Progenitor cell of endocrine pancreas (in vitro differentiated cells): ENCODE data around the gene DENND4B. TPM values are rescaled to one million over a fixed set of nuclear protein-coding genes. Genes with fewer than 3 reads are reported as not detected.
A peak's percentile ranks its signal among the peaks of the same experiment; 100 is the strongest.

ENCODE experiments used
- DNase-seq: peaks from one replicate; pipeline ENCODE4 v3.0.0; 2021; ENCODE audit warnings: low spot score; ENCODE audit not compliant: unreplicated experiment
- H3K27ac Mint-ChIP-seq: 2 replicates; pipeline ENCODE4 v1.8.0; 2021; ENCODE audit warnings: mild to moderate bottlenecking, moderate library complexity, mixed read lengths
- H3K27me3 Mint-ChIP-seq: 2 replicates; pipeline ENCODE4 v1.8.0; 2021; ENCODE audit warnings: mixed read lengths
- H3K36me3 Mint-ChIP-seq: 2 replicates; pipeline ENCODE4 v1.8.0; 2022; ENCODE audit warnings: mixed read lengths; ENCODE audit not compliant: insufficient read depth
- H3K4me1 Mint-ChIP-seq: 2 replicates; pipeline ENCODE4 v1.8.0; 2021; ENCODE audit warnings: low read depth, mixed read lengths
- H3K4me3 Mint-ChIP-seq: 2 replicates; pipeline ENCODE4 v1.8.0; 2021; ENCODE audit warnings: low read depth, mild to moderate bottlenecking, moderate library complexity, mixed read lengths
- H3K9me3 Mint-ChIP-seq: 2 replicates; pipeline ENCODE4 v1.8.0; 2021; ENCODE audit warnings: low read depth, mixed read lengths
- total RNA-seq: library from RNA; stranded (reverse); gene quantifications from 2 replicates; pipeline ENCODE4 v1.2.1, GENCODE V29; 2021
- TF ChIP-seq, protein P1 (sequence below): fragments of 200-600 bp; sonication (generic); IDR thresholded peaks from one replicate; pipeline ENCODE4 v1.5.0; 2021; ENCODE audit warnings: antibody characterized with exemption, mild to moderate bottlenecking; ENCODE audit not compliant: unreplicated experiment

DENND4B gene
- total RNA-seq, 1 donor from 2014 or later = 93.4 TPM

DNA sequence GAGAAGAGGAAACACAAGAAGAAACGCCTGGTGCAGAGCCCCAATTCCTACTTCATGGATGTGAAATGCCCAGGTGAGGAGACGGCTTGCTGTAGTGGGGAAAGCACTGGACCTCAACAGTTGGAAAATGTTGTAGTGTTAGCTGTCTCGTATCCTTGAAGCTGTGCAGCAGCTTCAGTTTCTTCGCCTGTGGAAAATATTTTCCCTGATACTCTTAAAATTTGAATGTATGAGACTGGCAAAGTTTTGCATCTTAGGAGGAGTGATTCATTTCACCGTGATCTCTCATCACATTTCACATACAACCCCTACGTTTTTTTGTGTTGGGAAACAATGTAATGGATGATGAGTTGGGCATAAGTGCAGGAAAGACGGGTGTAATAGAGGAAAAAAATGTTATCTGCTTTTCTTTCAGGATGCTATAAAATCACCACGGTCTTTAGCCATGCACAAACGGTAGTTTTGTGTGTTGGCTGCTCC, 44.7 kb upstream of the DENND4B start:
- no peak for DNase-seq
- H3K27me3 Mint-ChIP-seq = no peaks in the 10 kb centered on the region
- peaks cover 4% of the 10 kb centered on the region for H3K9me3 Mint-ChIP-seq
- peak overlapping the region; percentile 99 for H3K27ac Mint-ChIP-seq
- TF ChIP-seq, protein P1, sequence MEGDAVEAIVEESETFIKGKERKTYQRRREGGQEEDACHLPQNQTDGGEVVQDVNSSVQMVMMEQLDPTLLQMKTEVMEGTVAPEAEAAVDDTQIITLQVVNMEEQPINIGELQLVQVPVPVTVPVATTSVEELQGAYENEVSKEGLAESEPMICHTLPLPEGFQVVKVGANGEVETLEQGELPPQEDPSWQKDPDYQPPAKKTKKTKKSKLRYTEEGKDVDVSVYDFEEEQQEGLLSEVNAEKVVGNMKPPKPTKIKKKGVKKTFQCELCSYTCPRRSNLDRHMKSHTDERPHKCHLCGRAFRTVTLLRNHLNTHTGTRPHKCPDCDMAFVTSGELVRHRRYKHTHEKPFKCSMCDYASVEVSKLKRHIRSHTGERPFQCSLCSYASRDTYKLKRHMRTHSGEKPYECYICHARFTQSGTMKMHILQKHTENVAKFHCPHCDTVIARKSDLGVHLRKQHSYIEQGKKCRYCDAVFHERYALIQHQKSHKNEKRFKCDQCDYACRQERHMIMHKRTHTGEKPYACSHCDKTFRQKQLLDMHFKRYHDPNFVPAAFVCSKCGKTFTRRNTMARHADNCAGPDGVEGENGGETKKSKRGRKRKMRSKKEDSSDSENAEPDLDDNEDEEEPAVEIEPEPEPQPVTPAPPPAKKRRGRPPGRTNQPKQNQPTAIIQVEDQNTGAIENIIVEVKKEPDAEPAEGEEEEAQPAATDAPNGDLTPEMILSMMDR = no peak
- H3K4me3 Mint-ChIP-seq = peak overlapping the region; percentile 96
- H3K36me3 Mint-ChIP-seq = peaks cover 27% of the 10 kb centered on the region
- H3K4me1 Mint-ChIP-seq = peaks cover 23% of the 10 kb centered on the region

DNA sequence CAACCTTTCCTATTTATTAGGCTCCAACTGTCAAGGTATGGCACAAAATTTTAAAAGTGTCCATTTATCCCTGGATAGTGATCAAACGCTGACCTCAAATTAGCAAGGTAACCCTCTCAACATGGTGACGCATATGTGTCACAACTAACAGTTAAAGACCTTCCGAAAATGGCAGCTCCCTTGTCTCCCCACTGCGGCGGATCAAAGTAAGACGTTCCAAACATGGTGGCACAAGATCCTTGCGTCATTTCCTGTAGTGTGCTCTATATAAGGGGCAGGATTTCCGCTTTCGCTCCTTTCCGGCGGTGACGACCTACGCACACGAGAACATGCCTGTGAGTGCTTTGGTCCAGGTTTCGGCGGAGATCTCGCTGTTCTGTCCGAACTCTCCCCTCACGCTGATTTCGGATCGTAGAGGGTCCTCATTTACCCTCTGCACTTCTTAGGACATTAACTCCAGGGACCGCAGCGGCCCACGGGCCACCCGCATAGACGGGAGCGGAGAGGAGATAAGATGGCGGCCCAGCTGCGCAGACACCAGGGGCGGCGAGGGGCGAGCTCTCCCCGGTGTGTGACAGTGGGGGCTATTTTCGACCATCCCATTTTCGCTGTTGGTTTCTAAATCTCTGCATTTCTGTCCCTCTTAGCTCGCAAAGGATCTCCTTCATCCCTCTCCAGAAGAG, 44.1 kb upstream of the DENND4B start, which contains the start of gene RPS27:
RPS27 (plus strand) TSS at position 295 of the 683 bp plus-strand sequence; CDS start at position 330, 35 bp downstream.
- peaks cover 26% of the 10 kb centered on the region for H3K4me1 Mint-ChIP-seq

DNA sequence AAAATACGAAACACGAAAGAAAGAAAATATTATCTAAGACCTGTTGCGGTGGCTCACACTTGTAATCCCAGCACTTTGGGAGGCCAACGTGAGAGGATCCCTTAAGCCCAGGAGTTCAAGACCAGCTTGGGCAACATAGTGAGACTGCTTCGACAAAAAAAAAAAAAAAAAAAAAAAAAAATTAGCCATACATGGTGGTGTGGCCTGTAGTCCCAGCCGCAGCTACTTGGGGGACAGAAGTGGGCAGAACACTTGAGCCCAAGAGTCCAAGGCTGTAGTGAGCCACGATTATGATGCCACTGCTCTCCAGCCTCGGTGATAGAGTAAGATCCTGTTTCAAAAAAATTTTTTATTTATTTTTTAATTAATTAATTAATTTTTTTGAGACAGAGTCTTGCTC, 41.1 kb upstream of the DENND4B start:
- Mint-ChIP-seq H3K27ac (peak overlapping the region; percentile 46), H3K4me3 (no peak overlapping the region), H3K27me3 (no peaks in the 10 kb centered on the region), H3K4me1 (peaks cover 33% of the 10 kb centered on the region), H3K9me3 (no peaks in the 10 kb centered on the region), H3K36me3 (peaks cover 20% of the 10 kb centered on the region)
- TF ChIP-seq, protein P1 = no peak
- DNase-seq = no peak

More for the DNA sequence above, 44.1 kb upstream of the DENND4B start, which contains the start of gene RPS27:
- peaks cover 2% of the 10 kb centered on the region for H3K9me3 Mint-ChIP-seq
- H3K36me3 Mint-ChIP-seq = peaks cover 24% of the 10 kb centered on the region
- peak within 1 kb of the TSS; percentile 99 for H3K27ac Mint-ChIP-seq
- TF ChIP-seq, protein P1 = no peak
- DNase-seq = peak; percentile 77
- peak within 1 kb of the TSS; percentile 96 for H3K4me3 Mint-ChIP-seq
- H3K27me3 Mint-ChIP-seq = no peaks in the 10 kb centered on the region

GRCh38 chr1:153985941-153986761, 39.6 kb upstream of the DENND4B start, which contains the start of gene RAB13:
Gene RAB13, minus strand, starts transcription at chr1:153986339. Its CDS starts 103 bp downstream, at chr1:153986236.
- peak within 1 kb of the TSS; percentile 95 for H3K27ac Mint-ChIP-seq
- H3K36me3 Mint-ChIP-seq = peaks cover 9% of the 10 kb centered on the region
- no peaks in the 10 kb centered on the region for H3K9me3 Mint-ChIP-seq
- peak; percentile 65 for DNase-seq
- peak within 1 kb of the TSS; percentile 95 for H3K4me3 Mint-ChIP-seq
- H3K27me3 Mint-ChIP-seq = no peaks in the 10 kb centered on the region
- H3K4me1 Mint-ChIP-seq = peaks cover 22% of the 10 kb centered on the region
- TF ChIP-seq, protein P1 = no peak

DNA sequence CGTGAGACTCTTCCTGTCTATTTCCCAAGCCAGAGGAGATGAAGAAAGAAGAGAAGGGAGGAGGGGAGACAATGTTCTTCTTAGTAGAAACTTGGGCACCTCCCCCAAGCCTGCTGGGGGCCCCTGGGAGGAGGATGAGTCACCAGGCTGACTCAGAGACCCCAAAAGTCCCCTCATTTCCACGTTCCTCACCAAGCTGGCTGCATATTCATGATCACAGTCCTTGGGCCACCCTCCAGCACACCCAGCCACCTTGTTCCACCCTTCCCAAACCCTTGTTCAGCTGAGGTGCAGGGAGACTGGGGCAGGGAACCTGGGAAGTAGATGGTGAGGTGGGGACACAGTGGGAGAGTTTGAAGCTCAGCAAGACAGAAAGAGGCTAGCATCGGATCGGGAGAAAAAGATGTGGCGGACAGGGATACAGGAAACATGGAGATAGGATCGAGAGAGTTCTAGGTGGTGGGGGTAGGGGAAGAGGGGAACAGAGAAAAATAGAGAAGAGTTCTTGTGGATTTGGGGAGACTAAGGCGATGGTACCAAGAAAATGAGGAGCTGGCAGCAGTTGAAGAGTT, 38.9 kb upstream of the DENND4B start:
- DNase-seq = no peak

More for the DNA sequence above, 38.9 kb upstream of the DENND4B start:
- TF ChIP-seq, protein P1 = no peak
- Mint-ChIP-seq H3K27ac (peak overlapping the region; percentile 92), H3K27me3 (no peaks in the 10 kb centered on the region), H3K36me3 (peaks cover 8% of the 10 kb centered on the region), H3K4me3 (peak overlapping the region; percentile 95), H3K4me1 (peaks cover 20% of the 10 kb centered on the region), H3K9me3 (no peaks in the 10 kb centered on the region)
